ENCODE results near the gene FBXW11. TPM values are rescaled to one million over a fixed set of nuclear protein-coding genes. Genes with fewer than 3 reads are reported as not detected.
"Not testable (repeated sequence)": the region's sequence is repeated elsewhere in the genome, so short reads cannot be mapped to it uniquely, and the experiment has no call there.

Gene FBXW11
- total and polyA plus RNA-seq, 10 of the 15 experiments (the other 5 are each of a cell fraction or from before 2014, with no cell fraction given), result 4.3 to 61.5 (median 40.0) TPM

DNA sequence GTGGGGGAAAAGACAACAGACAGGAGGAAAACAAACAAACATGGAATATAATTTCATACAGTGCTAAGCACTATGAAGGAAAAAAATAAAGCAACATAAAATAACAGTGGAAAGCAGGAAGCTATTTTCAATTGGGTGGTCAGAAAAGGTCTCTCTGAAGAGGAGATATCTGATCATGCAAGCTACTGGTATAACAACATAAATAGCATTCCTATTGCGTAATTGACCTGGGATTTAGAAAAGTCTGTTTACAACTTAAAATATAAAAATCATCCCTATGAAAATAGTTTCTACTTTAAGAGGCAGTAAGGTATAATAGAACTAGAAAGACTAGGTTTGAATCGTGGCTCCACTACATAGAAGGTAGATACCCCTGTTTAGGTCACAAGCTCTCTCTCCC, 61.4 kb downstream of the FBXW11 start:
- intact Hi-C loops (cut with micrococcal nuclease; ENCODE audit: unreplicated experiment) (no loop called here), in situ Hi-C loops (cut with MboI) (no loop called here)
- ATAC-seq (no peak), FAIRE-seq (peak; percentile 7), DNase-seq (ENCODE audit: low read depth, low spot score) (no peak)
- 66% methylated on average over 2 of the region's 2 CpGs for WGBS (ENCODE audit: insufficient coverage, insufficient replicate concordance, low lambda C conversion rate, missing lambda C conversion rate)
- Histone ChIP-seq H4K20me1 (ENCODE audit: control insufficient read depth, insufficient read depth) (no peaks in the 10 kb centered on the region), H3K4me1 (ENCODE audit: control insufficient read depth, insufficient read depth, low read length) (peaks cover 6% of the 10 kb centered on the region; the same call in 1 of the 2 replicates), H3K27ac (ENCODE audit: control insufficient read depth, insufficient read depth) (no peak overlapping the region), H3K9me3 (replicated peaks; ENCODE audit: control insufficient read depth, insufficient read depth, low read length) (no peaks in the 10 kb centered on the region), H2AFZ (ENCODE audit: control insufficient read depth, low read depth, low read length) (no peak overlapping the region), H3K9ac (ENCODE audit: control insufficient read depth, insufficient read depth, low read length) (no peak overlapping the region), H3K4me3 (no peak overlapping the region), H3K79me2 (ENCODE audit: control insufficient read depth, insufficient read depth, low read length) (peaks cover 43% of the 10 kb centered on the region), H3K27me3 (replicated peaks in 1 of 2; ENCODE audit: control insufficient read depth in 2 of 2, insufficient read depth in 2 of 2, low read length in 1 of 2) (no peaks in the 10 kb centered on the region), H3K36me3 (ENCODE audit: control insufficient read depth in 2 of 2, insufficient read depth in 2 of 2, low read length in 1 of 2) (peaks cover 0 to 3% of the 10 kb centered on the region in 2 experiments; a peak in 1 of 4 replicates), H3K4me2 (ENCODE audit: control insufficient read depth, insufficient read depth) (no peak overlapping the region)
- ChIA-PET CTCF (interaction anchor here (1.6 kb wide), 1 partner anchor 9 kb away, joined by 4 read pairs; no protein-coding TSS in a partner anchor), RAD21 (ENCODE audit: unreplicated experiment) (interaction anchor here (1.2 kb wide), 1 partner anchor 33 kb away, joined by 4 read pairs; no protein-coding TSS in a partner anchor), POLR2A (interaction anchor here (0.5 to 0.6 kb wide), 2 partner anchors 28 to 91 kb away, joined by 3 to 5 read pairs; no protein-coding TSS in a partner anchor), SMC1A (ENCODE audit: uncharacterized antibody, unreplicated experiment) (interaction anchor here (0.6 to 2.0 kb wide), 11 partner anchors 8 to 552 kb away, joined by 3 to 7 read pairs (median 4); no protein-coding TSS in a partner anchor)
- TSS peak; percentile 38 for BruUV-seq (replicated peaks)
- TF ChIP-seq SREBF1 (IDR thresholded peaks at IDR 0.05; ENCODE audit: low read length), result no peak
- no peak for TF ChIP-seq DPF2 (IDR thresholded peaks at IDR 0.05)
- TF ChIP-seq SIX5 (IDR thresholded peaks at IDR 0.05; ENCODE audit: low read depth, low read length, severe bottlenecking), result no peak
- TF ChIP-seq NFYB (IDR thresholded peaks at IDR 0.05; ENCODE audit: insufficient read depth, low read depth, low read length), result no peak
- TF ChIP-seq IKZF1 (conservative IDR thresholded peaks at IDR 0.05), result no peak
- no peak for TF ChIP-seq ZNF384 (IDR thresholded peaks at IDR 0.05; ENCODE audit: borderline replicate concordance, low read depth, low read length)
- no peak for TF ChIP-seq CBX3 (IDR thresholded peaks at IDR 0.05; ENCODE audit: borderline replicate concordance, low read depth)
- TF ChIP-seq, protein P1, sequence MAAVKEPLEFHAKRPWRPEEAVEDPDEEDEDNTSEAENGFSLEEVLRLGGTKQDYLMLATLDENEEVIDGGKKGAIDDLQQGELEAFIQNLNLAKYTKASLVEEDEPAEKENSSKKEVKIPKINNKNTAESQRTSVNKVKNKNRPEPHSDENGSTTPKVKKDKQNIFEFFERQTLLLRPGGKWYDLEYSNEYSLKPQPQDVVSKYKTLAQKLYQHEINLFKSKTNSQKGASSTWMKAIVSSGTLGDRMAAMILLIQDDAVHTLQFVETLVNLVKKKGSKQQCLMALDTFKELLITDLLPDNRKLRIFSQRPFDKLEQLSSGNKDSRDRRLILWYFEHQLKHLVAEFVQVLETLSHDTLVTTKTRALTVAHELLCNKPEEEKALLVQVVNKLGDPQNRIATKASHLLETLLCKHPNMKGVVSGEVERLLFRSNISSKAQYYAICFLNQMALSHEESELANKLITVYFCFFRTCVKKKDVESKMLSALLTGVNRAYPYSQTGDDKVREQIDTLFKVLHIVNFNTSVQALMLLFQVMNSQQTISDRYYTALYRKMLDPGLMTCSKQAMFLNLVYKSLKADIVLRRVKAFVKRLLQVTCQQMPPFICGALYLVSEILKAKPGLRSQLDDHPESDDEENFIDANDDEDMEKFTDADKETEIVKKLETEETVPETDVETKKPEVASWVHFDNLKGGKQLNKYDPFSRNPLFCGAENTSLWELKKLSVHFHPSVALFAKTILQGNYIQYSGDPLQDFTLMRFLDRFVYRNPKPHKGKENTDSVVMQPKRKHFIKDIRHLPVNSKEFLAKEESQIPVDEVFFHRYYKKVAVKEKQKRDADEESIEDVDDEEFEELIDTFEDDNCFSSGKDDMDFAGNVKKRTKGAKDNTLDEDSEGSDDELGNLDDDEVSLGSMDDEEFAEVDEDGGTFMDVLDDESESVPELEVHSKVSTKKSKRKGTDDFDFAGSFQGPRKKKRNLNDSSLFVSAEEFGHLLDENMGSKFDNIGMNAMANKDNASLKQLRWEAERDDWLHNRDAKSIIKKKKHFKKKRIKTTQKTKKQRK (IDR thresholded peaks at IDR 0.05; ENCODE audit: low read depth, low read length), result no peak

DNA sequence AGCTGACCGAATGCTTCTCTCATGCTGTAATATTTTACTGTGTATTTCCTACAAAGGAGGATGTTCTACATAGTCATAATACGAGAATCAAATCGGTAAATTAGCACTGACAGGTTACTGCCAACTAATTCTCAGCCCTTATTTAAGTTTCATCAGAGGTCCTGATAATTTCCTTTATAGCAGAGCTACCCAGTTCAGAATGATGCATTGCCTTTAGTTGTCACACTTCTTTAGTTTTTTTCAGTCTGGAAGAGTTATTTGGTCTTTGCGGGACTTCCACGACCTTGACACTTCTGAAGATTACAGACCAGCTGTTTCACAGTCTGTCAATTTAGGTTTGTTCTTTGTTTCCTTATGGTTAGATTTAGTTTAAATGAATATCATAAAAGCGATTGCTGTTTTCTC, 64.3 kb downstream of the FBXW11 start:
- H3K4me1 ChIP-seq (ENCODE audit: control insufficient read depth, insufficient read depth, low read length); H2AFZ ChIP-seq (ENCODE audit: control insufficient read depth, low read depth, low read length); H3K4me2 ChIP-seq (ENCODE audit: control insufficient read depth, insufficient read depth); BruUV-seq (replicated peaks); H4K20me1 ChIP-seq (ENCODE audit: control insufficient read depth, insufficient read depth); intact Hi-C loops (cut with micrococcal nuclease; ENCODE audit: unreplicated experiment); H3K4me3 ChIP-seq; H3K9ac ChIP-seq (ENCODE audit: control insufficient read depth, insufficient read depth, low read length); H3K27me3 ChIP-seq (replicated peaks in 1 of 2; ENCODE audit: control insufficient read depth in 2 of 2, insufficient read depth in 2 of 2, low read length in 1 of 2); in situ Hi-C loops (cut with MboI); H3K36me3 ChIP-seq (ENCODE audit: control insufficient read depth in 2 of 2, insufficient read depth in 2 of 2, low read length in 1 of 2); H3K9me3 ChIP-seq (replicated peaks; ENCODE audit: control insufficient read depth, insufficient read depth, low read length); FAIRE-seq; DNase-seq (ENCODE audit: low read depth, low spot score): not testable (repeated sequence)
- ChIA-PET POLR2A (interaction anchor here (1.2 kb wide), 1 partner anchor 65 kb away, joined by 3 read pairs; no protein-coding TSS in a partner anchor), RAD21 (ENCODE audit: unreplicated experiment) (interaction anchor here (0.6 to 1.7 kb wide), 4 partner anchors 10 to 56 kb away, joined by 3 to 5 read pairs (median 3); no protein-coding TSS in a partner anchor), CTCF (interaction anchor here (0.8 to 3.4 kb wide), 6 partner anchors 10 to 33 kb away, joined by 3 to 16 read pairs (median 6); no protein-coding TSS in a partner anchor), SMC1A (ENCODE audit: uncharacterized antibody, unreplicated experiment) (interaction anchor here (0.7 to 3.1 kb wide), 9 partner anchors 10 to 65 kb away, joined by 3 to 18 read pairs (median 3); partner anchors contain the start of gene FBXW11)
- peak; percentile 81 for ATAC-seq
- Histone ChIP-seq H3K79me2 (ENCODE audit: control insufficient read depth, insufficient read depth, low read length) (peaks cover 47% of the 10 kb centered on the region), H3K27ac (ENCODE audit: control insufficient read depth, insufficient read depth) (0 out of 2 replicates have a peak overlapping the region, but pooled peaks have one; percentile 22)
- 19% methylated on average over 4 of the region's 6 CpGs for WGBS (ENCODE audit: insufficient coverage, insufficient replicate concordance, low lambda C conversion rate, missing lambda C conversion rate)
